HEK293T (cell line): ENCODE measurements around the gene ACOX1.

Experiments used
- CTCF ChIA-PET: fragments of 350-600 bp; formaldehyde crosslinking; extraction: SDS; loops from one replicate; lab custom pipeline; 2021; ENCODE audit warnings: antibody characterized with exemption, inconsistent platforms; lab: Yijun Ruan, JAX
- POLR2A ChIA-PET: fragments of 350-600 bp; formaldehyde crosslinking; extraction: SDS; loops from one replicate; lab custom pipeline; 2020; ENCODE audit warnings: antibody characterized with exemption, inconsistent platforms; lab: Yijun Ruan, JAX
- DNase-seq: peaks from one replicate; pipeline ENCODE4 v3.0.0; 2012; ENCODE audit warnings: mixed read lengths; ENCODE audit errors: extremely low spot score
- ARNT ChIP-seq: fragments of 450-650 bp; IDR thresholded peaks from 2 replicates; pipeline ENCODE4 v1.6.1; 2017; ENCODE audit warnings: mild to moderate bottlenecking
- BHLHE40 ChIP-seq: fragments of 450-650 bp; IDR thresholded peaks from 2 replicates; pipeline ENCODE4 v1.6.1; 2016; ENCODE audit warnings: mild to moderate bottlenecking, moderate library complexity, borderline replicate concordance
- CTBP1 ChIP-seq: fragments of 450-650 bp; IDR thresholded peaks from 2 replicates; pipeline ENCODE4 v1.6.1; 2016; ENCODE audit warnings: borderline replicate concordance
- ELF4 ChIP-seq: fragments of 450-650 bp; IDR thresholded peaks from 2 replicates; pipeline ENCODE4 v1.6.1; 2017; ENCODE audit warnings: antibody characterized with exemption
- FOXA1 ChIP-seq: fragments of 450-650 bp; IDR thresholded peaks from 2 replicates; pipeline ENCODE4 v1.6.1; 2016; ENCODE audit warnings: mild to moderate bottlenecking
- FOXK2 ChIP-seq: fragments of 450-650 bp; IDR thresholded peaks from 2 replicates; pipeline ENCODE4 v1.6.1; 2016; ENCODE audit warnings: mild to moderate bottlenecking
- FOXM1 ChIP-seq: fragments of 450-650 bp; IDR thresholded peaks from 2 replicates; pipeline ENCODE4 v1.6.1; 2017; ENCODE audit warnings: mild to moderate bottlenecking, borderline replicate concordance
- HDGF ChIP-seq: fragments of 450-650 bp; IDR thresholded peaks from 2 replicates; pipeline ENCODE4 v1.6.1; 2017; ENCODE audit warnings: antibody characterized with exemption, borderline replicate concordance
- L3MBTL2 ChIP-seq: fragments of 450-650 bp; conservative IDR thresholded peaks from 2 replicates; pipeline ENCODE4 v1.6.1; 2016; ENCODE audit warnings: mild to moderate bottlenecking
- LEF1 ChIP-seq: fragments of 450-650 bp; IDR thresholded peaks from 2 replicates; pipeline ENCODE4 v1.6.1; 2017; ENCODE audit warnings: mild to moderate bottlenecking, borderline replicate concordance
- NFRKB ChIP-seq: fragments of 450-650 bp; IDR thresholded peaks from 2 replicates; pipeline ENCODE4 v1.6.1; 2016; ENCODE audit warnings: mild to moderate bottlenecking, moderate library complexity
- PKNOX1 ChIP-seq: fragments of 450-650 bp; IDR thresholded peaks from 2 replicates; pipeline ENCODE4 v1.6.1; 2016
- SP1 ChIP-seq: fragments of 450-650 bp; IDR thresholded peaks from 2 replicates; pipeline ENCODE4 v1.6.1; 2017
- SUZ12 ChIP-seq: fragments of 450-650 bp; IDR thresholded peaks from 2 replicates; pipeline ENCODE4 v1.6.1; 2016; ENCODE audit warnings: mild to moderate bottlenecking
- TARDBP ChIP-seq: fragments of 450-650 bp; IDR thresholded peaks from 2 replicates; pipeline ENCODE4 v1.6.1; 2016
- ZNF384 ChIP-seq: fragments of 450-650 bp; IDR thresholded peaks from 2 replicates; pipeline ENCODE4 v1.6.1; 2016

The ACOX1 gene

DNA sequence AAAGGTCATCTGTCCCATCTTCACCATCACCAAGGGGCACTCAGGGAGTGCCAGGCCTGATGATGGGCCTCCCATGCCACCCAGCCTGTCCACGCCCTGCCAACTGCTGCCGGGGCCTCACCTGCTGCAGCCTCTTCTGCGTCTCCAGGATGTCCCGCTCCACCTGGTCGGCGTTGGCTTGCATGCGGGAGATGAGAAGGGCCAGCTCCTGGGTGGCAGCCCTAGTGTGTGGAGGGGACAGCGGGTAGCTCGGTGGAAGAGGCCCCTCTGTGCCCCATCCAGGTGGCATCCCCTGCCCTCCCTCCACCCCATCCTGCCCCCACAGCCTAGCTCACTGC, 44.9 kb upstream of the ACOX1 start:
- no peak for DNase-seq
- no peak for TF ChIP-seq ZNF384
- no peak for TF ChIP-seq FOXA1
- no peak for TF ChIP-seq SUZ12
- ChIA-PET CTCF (interaction anchor here (2.3 kb wide), 1 partner anchor 10 kb away, joined by 7 read pairs; no protein-coding TSS in a partner anchor), POLR2A (no interaction called here)

GRCh38 chr17:76022973-76023899, 44.3 kb upstream of the ACOX1 start:
- no peak for DNase-seq
- ChIA-PET CTCF (interaction anchor here (2.3 kb wide), 1 partner anchor 9 kb away, joined by 7 read pairs; no protein-coding TSS in a partner anchor), POLR2A (no interaction called here)
- TF ChIP-seq TARDBP (no peak), CTBP1 (no peak)

DNA sequence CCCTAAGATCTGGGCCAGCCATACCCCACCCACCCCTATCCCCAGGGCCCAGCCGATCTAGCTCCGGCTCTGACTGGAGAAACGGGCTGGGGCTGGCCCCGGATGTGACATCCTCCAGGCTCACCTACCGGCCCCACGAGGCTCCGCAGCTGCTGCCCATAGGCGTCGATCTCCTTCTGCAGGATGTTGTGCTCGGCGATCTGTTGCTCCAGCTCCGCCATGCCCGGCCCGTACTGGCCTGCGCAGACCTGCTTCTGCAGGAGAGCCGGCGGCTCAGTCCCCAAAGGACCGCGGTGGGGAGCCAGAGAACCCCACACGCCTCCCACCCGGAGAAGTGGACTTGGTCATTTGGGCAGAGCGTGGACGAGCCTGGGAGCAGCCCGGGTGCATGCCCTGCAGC, 43.3 kb upstream of the ACOX1 start:
- TF ChIP-seq PKNOX1 (no peak), ARNT (no peak), BHLHE40 (no peak), FOXA1 (no peak), ZNF384 (no peak), CTBP1 (no peak), FOXM1 (no peak), TARDBP (no peak), SP1 (no peak), HDGF (no peak), NFRKB (no peak), L3MBTL2 (no peak), SUZ12 (no peak), LEF1 (no peak), FOXK2 (no peak), ELF4 (no peak)
- ChIA-PET POLR2A (no interaction called here), CTCF (interaction anchor here (2.3 kb wide), 1 partner anchor 8 kb away, joined by 7 read pairs; no protein-coding TSS in a partner anchor)
- DNase-seq, result no peak

DNA sequence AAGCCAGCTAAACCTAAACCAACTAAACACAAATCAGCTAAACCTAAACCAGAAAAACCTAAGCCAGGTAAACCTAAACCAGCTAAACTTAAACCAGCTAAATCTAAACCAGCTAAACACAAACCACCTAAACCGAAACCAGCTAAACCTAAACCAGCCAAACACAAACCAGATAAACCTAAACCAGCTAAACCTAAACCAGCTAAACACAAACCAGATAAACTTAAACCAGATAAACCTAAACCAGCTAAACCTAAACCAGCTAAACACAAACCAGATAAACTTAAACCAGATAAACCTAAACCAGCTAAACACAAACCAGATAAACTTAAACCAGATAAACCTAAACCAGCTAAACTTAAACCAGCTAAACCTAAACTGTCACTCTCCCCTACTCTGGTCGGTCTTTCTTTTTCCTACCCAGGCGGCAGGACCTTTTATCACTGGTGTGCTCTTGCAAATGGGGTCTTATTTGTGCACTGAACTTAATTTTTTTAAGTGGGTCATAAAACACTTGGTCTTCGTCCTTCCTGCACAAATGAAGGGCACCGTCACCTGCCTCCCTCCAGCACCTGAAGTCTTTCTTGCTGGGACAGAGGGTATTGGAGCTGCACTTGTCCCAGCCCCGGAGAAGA, 41.0 kb upstream of the ACOX1 start:
- DNase-seq, result no peak
- ChIA-PET POLR2A (interaction anchor here (0.9 kb wide), 1 partner anchor 52 kb away, joined by 3 read pairs; the partner anchor contains the start of gene SRP68), CTCF (interaction anchor here (0.7 to 1.9 kb wide), 6 partner anchors 10 to 104 kb away, joined by 3 to 9 read pairs (median 4); no protein-coding TSS in a partner anchor)
- TF ChIP-seq ZNF384, result no peak
- TF ChIP-seq ELF4, result no peak
- no peak for TF ChIP-seq TARDBP

GRCh38 chr17:76018801-76019200, 39.8 kb upstream of the ACOX1 start:
- TF ChIP-seq LEF1 (no peak), L3MBTL2 (no peak), SP1 (no peak), ZNF384 (no peak), BHLHE40 (no peak), TARDBP (no peak), PKNOX1 (no peak), HDGF (no peak), ARNT (no peak), NFRKB (no peak)
- POLR2A ChIA-PET, result no interaction called here
- no peak for DNase-seq
- CTCF ChIA-PET, result interaction anchor here (1.9 kb wide), 1 partner anchor 11 kb away, joined by 9 read pairs; no protein-coding TSS in a partner anchor

DNA sequence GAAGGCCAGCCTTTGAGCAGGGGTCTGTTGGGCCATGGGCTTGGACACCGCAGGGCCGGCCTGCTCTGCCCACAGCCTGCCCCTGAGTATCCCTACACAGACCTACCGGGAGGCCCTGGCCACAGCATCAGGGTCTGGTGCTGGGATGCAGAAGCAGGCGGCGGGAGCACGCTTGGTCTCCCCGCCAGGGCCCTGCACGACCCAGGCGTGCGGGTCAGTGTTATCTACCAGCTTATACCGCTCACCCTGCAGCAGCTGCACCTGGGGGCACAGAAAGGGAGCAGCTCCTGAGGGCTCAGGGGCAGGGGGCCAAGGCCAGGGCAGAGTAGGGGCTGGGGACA, 39.3 kb upstream of the ACOX1 start:
- DNase-seq, result no peak
- POLR2A ChIA-PET, result no interaction called here
- CTCF ChIA-PET, result interaction anchor here (1.9 kb wide), 1 partner anchor 11 kb away, joined by 9 read pairs; no protein-coding TSS in a partner anchor
- TF ChIP-seq FOXK2, result no peak
- TF ChIP-seq NFRKB, result no peak
- no peak for TF ChIP-seq SP1
- TF ChIP-seq FOXA1, result no peak
- no peak for TF ChIP-seq ARNT
- TF ChIP-seq ZNF384, result no peak
- TF ChIP-seq PKNOX1, result no peak
- no peak for TF ChIP-seq BHLHE40
- no peak for TF ChIP-seq SUZ12
- TF ChIP-seq TARDBP, result no peak
- no peak for TF ChIP-seq LEF1
- no peak for TF ChIP-seq CTBP1
- TF ChIP-seq ELF4, result no peak
- no peak for TF ChIP-seq HDGF
- no peak for TF ChIP-seq L3MBTL2
- no peak for TF ChIP-seq FOXM1
